ENCODE measurements around the gene BAG3. TPM values are rescaled to one million over a fixed set of nuclear protein-coding genes. Genes with fewer than 3 reads are reported as not detected.
A peak's percentile ranks its signal among the peaks of the same experiment; 100 is the strongest.

BAG3 gene
- total and polyA plus RNA-seq, 9 of the 15 experiments (the other 6 are each of a cell fraction or from before 2014, with no cell fraction given) = 2.6 to 27.4 (median 7.2) TPM

DNA sequence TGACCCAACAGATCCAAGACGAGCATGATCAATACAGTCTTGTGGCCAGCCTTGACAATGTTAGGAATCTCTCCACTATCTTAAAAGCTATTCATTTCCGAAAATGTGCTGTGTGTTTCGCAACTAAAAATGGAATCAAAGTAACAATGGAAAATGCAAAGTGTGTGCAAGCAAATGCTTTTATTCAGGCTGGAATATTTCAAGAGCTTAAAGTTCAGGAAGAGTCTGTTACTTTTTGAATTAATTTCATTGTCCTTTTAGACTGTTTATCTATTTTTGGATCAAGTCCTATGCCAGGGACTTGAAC lies 30.1 kb upstream of the BAG3 start:
- in situ Hi-C loops (cut with MboI) = no loop called here
- H3K4me2 ChIP-seq (ENCODE audit: insufficient read depth, low read length) = no peak overlapping the region
- POLR2A ChIA-PET = interaction anchor here (1.0 kb wide), 1 partner anchor 23 kb away, joined by 3 read pairs; no protein-coding TSS in a partner anchor
- TF ChIP-seq CEBPB (tag; IDR thresholded peaks at IDR 0.05) (peak; percentile 39; the same call in 1 of the 2 replicates), RBFOX2 (IDR thresholded peaks at IDR 0.05; ENCODE audit: low read depth, low read length) (no peak), CBFA2T3 (IDR thresholded peaks at IDR 0.05) (no peak), LCOR (CRISPR knock-in tag; IDR thresholded peaks at IDR 0.05) (no peak), MTA3 (IDR thresholded peaks at IDR 0.05; ENCODE audit: borderline replicate concordance) (no peak)
- no peak overlapping the region for H3K4me3 ChIP-seq
- no peaks in the 10 kb centered on the region for H3K27me3 ChIP-seq (ENCODE audit: control insufficient read depth in 2 of 2, insufficient read depth in 2 of 2, low read length in 2 of 2)
- no peak for DNase-seq (ENCODE audit: extremely low read depth in 1 of 4, low spot score in 3 of 4)
- H3K4me1 ChIP-seq (replicated peaks in 1 of 2; ENCODE audit: control insufficient read depth in 2 of 2, insufficient read depth in 2 of 2, low read length in 2 of 2) = peaks cover 0 to 8% of the 10 kb centered on the region in 2 experiments; a peak in 3 of 5 replicates
- no peaks in the 10 kb centered on the region for H3K9me1 ChIP-seq (ENCODE audit: control insufficient read depth, insufficient read depth, low read length)
- no peaks in the 10 kb centered on the region for H4K20me1 ChIP-seq (replicated peaks; ENCODE audit: control insufficient read depth, insufficient read depth, low read length)
- no peak overlapping the region for H3K27ac ChIP-seq (ENCODE audit: extremely low read depth, low read depth, low read length)
- peak; percentile 57 for FAIRE-seq
- WGBS (ENCODE audit: insufficient coverage, low coverage, missing lambda C conversion rate) = 40% methylated on average over 3 of the region's 3 CpGs
- no peaks in the 10 kb centered on the region for H3K79me2 ChIP-seq (ENCODE audit: control insufficient read depth, insufficient read depth, low read length)
- no peak overlapping the region for H3K9ac ChIP-seq (ENCODE audit: insufficient read depth in 1 of 2, low read depth in 2 of 2, low read length in 2 of 2)
- ATAC-seq = no peak
- no peak overlapping the region for H2AFZ ChIP-seq (ENCODE audit: low read depth, low read length)
- intact Hi-C loops (cut with micrococcal nuclease) = no loop called here
- no peaks in the 10 kb centered on the region for H3K36me3 ChIP-seq (ENCODE audit: control insufficient read depth, insufficient read depth, low read length)
- no TSS peak for BruUV-seq (replicated peaks)
- H3K9me3 ChIP-seq (replicated peaks; ENCODE audit: control insufficient read depth, insufficient read depth, low read depth, low read length) = no peaks in the 10 kb centered on the region
- CTCF ChIA-PET (ENCODE audit: low intra/inter-chr PET ratio) = no interaction called here

DNA sequence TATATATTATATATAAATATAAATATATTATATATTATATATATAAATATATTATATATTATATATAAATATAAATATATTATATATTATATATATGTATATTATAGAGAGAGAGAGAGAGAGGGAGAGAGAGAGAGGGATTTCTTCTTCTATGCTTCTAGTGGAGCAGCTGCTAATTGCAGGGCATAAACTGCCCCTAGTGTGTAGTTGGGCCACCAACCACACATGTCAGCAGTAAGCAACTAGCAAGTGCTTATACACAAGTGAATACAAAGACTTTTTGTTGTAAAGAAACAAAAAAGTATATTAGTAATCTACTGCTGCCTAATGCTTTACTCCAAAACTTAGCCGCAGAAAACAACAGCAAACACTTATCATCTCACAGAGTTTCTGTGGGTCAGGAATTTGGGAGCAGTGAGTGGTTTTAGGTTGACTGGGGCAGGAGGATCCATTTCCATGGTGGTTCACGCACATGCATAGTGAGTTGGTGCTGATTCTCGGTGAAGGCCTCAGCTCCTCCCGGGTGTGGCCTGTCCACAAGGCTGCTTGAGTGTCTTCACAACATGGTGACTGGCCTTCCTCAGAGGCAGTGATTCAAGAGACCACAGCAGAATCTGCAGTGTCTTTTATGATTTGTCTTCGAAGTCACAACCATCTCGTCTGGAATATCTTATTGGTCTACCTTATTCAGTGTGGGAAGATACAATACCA lies 25.5 kb upstream of the BAG3 start:
- CTCF ChIA-PET (ENCODE audit: low intra/inter-chr PET ratio) = no interaction called here
- DNase-seq (ENCODE audit: extremely low read depth in 1 of 4, low spot score in 3 of 4) = no peak
- H3K4me1 ChIP-seq (replicated peaks in 1 of 2; ENCODE audit: control insufficient read depth in 2 of 2, insufficient read depth in 2 of 2, low read length in 2 of 2) = no peaks in the 10 kb centered on the region; a peak in 1 of 5 replicates
- in situ Hi-C loops (cut with MboI) (no loop called here), intact Hi-C loops (cut with micrococcal nuclease) (no loop called here)
- H3K9me3 ChIP-seq (replicated peaks; ENCODE audit: control insufficient read depth, insufficient read depth, low read depth, low read length) = no peaks in the 10 kb centered on the region
- no peaks in the 10 kb centered on the region for H4K20me1 ChIP-seq (replicated peaks; ENCODE audit: control insufficient read depth, insufficient read depth, low read length)
- no peak overlapping the region for H2AFZ ChIP-seq (ENCODE audit: low read depth, low read length)
- 63% methylated on average over 4 of the region's 6 CpGs for whole genome bisulfite sequencing (ENCODE audit: insufficient coverage, low coverage, missing lambda C conversion rate)
- no TSS peak for BruUV-seq (replicated peaks)
- H3K9me1 ChIP-seq (ENCODE audit: control insufficient read depth, insufficient read depth, low read length) = no peaks in the 10 kb centered on the region
- no peak overlapping the region for H3K9ac ChIP-seq (ENCODE audit: insufficient read depth in 1 of 2, low read depth in 2 of 2, low read length in 2 of 2)
- H3K27ac ChIP-seq (ENCODE audit: extremely low read depth, low read depth, low read length) = no peak overlapping the region
- no peaks in the 10 kb centered on the region for H3K79me2 ChIP-seq (ENCODE audit: control insufficient read depth, insufficient read depth, low read length)
- TF ChIP-seq, protein P1, sequence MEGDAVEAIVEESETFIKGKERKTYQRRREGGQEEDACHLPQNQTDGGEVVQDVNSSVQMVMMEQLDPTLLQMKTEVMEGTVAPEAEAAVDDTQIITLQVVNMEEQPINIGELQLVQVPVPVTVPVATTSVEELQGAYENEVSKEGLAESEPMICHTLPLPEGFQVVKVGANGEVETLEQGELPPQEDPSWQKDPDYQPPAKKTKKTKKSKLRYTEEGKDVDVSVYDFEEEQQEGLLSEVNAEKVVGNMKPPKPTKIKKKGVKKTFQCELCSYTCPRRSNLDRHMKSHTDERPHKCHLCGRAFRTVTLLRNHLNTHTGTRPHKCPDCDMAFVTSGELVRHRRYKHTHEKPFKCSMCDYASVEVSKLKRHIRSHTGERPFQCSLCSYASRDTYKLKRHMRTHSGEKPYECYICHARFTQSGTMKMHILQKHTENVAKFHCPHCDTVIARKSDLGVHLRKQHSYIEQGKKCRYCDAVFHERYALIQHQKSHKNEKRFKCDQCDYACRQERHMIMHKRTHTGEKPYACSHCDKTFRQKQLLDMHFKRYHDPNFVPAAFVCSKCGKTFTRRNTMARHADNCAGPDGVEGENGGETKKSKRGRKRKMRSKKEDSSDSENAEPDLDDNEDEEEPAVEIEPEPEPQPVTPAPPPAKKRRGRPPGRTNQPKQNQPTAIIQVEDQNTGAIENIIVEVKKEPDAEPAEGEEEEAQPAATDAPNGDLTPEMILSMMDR (IDR thresholded peaks at IDR 0.05 in 2 of 3, conservative IDR thresholded peaks at IDR 0.05 in 1 of 3; ENCODE audit: insufficient read depth in 2 of 3, low read depth in 1 of 3, low read length in 3 of 3) = 0 out of 6 replicates have a peak, but pooled peaks of 1 of the 3 experiments have one; percentile 5
- TF ChIP-seq, protein P2, sequence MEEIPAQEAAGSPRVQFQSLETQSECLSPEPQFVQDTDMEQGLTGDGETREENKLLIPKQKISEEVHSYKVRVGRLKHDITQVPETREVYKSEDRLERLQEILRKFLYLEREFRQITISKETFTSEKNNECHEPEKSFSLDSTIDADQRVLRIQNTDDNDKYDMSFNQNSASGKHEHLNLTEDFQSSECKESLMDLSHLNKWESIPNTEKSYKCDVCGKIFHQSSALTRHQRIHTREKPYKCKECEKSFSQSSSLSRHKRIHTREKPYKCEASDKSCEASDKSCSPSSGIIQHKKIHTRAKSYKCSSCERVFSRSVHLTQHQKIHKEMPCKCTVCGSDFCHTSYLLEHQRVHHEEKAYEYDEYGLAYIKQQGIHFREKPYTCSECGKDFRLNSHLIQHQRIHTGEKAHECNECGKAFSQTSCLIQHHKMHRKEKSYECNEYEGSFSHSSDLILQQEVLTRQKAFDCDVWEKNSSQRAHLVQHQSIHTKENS (CRISPR knock-in tag; IDR thresholded peaks at IDR 0.05) = no peak
- peak; percentile 11 for FAIRE-seq
- H3K4me2 ChIP-seq (ENCODE audit: insufficient read depth, low read length) = no peak overlapping the region
- POLR2A ChIA-PET = interaction anchor here (0.8 kb wide), 1 partner anchor 17 kb away, joined by 3 read pairs; no protein-coding TSS in a partner anchor
- peak; percentile 50; the same call in 1 of the 3 replicates for ATAC-seq
- no peak overlapping the region for H3K4me3 ChIP-seq
- H3K27me3 ChIP-seq (ENCODE audit: control insufficient read depth in 2 of 2, insufficient read depth in 2 of 2, low read length in 2 of 2) = no peaks in the 10 kb centered on the region
- no peaks in the 10 kb centered on the region; the same call in 2 of the 3 replicates for H3K36me3 ChIP-seq (ENCODE audit: control insufficient read depth, insufficient read depth, low read length)
